ENCODE results near the gene SAC3D1. TPM values are rescaled to one million over a fixed set of nuclear protein-coding genes. Genes with fewer than 3 reads are reported as not detected.
A peak's percentile ranks its signal among the peaks of the same experiment; 100 is the strongest.

The SAC3D1 gene
- total and polyA plus RNA-seq, 9 of the 15 experiments (the other 6 are each of a cell fraction or from before 2014, with no cell fraction given), result 0.20 to 35.2 (median 5.8) TPM

DNA sequence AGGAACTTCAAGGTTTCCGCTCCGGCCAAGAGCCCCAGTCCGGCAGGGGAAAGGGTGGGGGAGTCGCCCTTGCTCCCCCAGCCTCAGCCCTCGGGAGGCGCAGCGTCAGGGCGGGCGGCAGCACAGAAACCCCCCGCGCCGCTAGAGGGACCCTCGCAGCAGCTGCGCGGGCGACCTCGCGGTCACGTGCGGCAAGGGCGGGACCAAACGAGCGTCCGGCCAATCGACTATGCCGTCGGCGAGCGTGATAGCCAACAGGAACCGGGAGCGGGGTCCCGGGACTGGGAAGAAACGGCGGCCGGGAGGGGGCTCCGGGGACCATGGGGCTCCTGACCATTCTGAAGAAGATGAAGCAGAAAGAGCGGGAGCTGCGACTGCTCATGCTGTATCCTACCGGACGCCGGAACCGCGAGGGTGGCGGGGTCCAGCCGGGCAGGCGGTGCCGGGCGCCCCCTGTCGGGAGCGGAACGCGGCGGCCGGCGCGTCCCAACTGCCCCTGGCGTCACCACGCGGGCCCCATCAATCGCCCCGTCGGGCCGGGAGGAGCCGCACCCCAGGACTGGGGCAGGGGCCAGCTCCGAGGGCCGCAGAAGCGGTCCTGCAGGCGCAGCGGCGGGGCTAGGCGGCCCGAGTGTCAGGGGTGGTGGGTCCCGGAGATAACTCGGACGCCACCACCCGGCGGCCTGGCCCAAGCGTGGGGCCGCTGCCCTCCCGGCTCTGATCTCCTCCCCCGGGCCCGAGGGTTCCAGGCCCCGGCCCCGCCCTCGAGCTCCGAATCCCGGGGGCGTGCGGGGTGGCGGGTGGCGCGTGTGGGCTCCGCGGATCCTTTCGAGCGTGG, 26.9 kb upstream of the SAC3D1 start, which contains the start of gene ARL2 (continued):
- TF ChIP-seq, protein P1, sequence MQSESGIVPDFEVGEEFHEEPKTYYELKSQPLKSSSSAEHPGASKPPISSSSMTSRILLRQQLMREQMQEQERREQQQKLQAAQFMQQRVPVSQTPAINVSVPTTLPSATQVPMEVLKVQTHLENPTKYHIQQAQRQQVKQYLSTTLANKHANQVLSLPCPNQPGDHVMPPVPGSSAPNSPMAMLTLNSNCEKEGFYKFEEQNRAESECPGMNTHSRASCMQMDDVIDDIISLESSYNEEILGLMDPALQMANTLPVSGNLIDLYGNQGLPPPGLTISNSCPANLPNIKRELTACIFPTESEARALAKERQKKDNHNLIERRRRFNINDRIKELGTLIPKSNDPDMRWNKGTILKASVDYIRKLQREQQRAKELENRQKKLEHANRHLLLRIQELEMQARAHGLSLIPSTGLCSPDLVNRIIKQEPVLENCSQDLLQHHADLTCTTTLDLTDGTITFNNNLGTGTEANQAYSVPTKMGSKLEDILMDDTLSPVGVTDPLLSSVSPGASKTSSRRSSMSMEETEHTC (IDR thresholded peaks at IDR 0.05), result peak; percentile 63; the same call in 1 of the 2 replicates
- TF ChIP-seq CREB1 (IDR thresholded peaks at IDR 0.05), result no peak; the same call in 1 of the 2 replicates
- TF ChIP-seq CREB1 (CRISPR knock-in tag; IDR thresholded peaks at IDR 0.05), result peak; percentile 89
- TF ChIP-seq COPS2 (conservative IDR thresholded peaks at IDR 0.05), result no peak
- TF ChIP-seq ZNF184 (CRISPR knock-in tag; IDR thresholded peaks at IDR 0.05), result no peak
- TF ChIP-seq NFRKB (IDR thresholded peaks at IDR 0.05; ENCODE audit: low read depth), result 0 out of 2 replicates have a peak, but pooled peaks have one; percentile 11
- TF ChIP-seq ZBTB8A (IDR thresholded peaks at IDR 0.05; ENCODE audit: partially characterized antibody), result no peak
- peak in 1 of 2 experiments; percentile 59; a peak in 2 of 4 replicates for TF ChIP-seq RCOR1 (IDR thresholded peaks at IDR 0.05; ENCODE audit: borderline replicate concordance in 1 of 2, low read depth in 2 of 2, low read length in 2 of 2)
- TF ChIP-seq ZNF584 (CRISPR knock-in tag; IDR thresholded peaks at IDR 0.05; ENCODE audit: low read depth), result 0 out of 2 replicates have a peak, but pooled peaks have one; percentile 14
- peak in 1 of 2 experiments; percentile 34; a peak in 2 of 4 replicates for TF ChIP-seq RAD21 (CRISPR knock-in tag; conservative IDR thresholded peaks at IDR 0.05 in 1 of 2, IDR thresholded peaks at IDR 0.05 in 1 of 2)
- peak; percentile 65 for TF ChIP-seq FIP1L1 (IDR thresholded peaks at IDR 0.05; ENCODE audit: low read depth, low read length, poor library complexity, severe bottlenecking)
- no peak for TF ChIP-seq NFATC3 (IDR thresholded peaks at IDR 0.05)
- TF ChIP-seq ZNF695 (CRISPR knock-in tag; IDR thresholded peaks at IDR 0.05), result no peak
- peak; percentile 83 for TF ChIP-seq RBM25 (IDR thresholded peaks at IDR 0.05; ENCODE audit: low read depth, low read length, severe bottlenecking)
- TF ChIP-seq, protein P2, sequence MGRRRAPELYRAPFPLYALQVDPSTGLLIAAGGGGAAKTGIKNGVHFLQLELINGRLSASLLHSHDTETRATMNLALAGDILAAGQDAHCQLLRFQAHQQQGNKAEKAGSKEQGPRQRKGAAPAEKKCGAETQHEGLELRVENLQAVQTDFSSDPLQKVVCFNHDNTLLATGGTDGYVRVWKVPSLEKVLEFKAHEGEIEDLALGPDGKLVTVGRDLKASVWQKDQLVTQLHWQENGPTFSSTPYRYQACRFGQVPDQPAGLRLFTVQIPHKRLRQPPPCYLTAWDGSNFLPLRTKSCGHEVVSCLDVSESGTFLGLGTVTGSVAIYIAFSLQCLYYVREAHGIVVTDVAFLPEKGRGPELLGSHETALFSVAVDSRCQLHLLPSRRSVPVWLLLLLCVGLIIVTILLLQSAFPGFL (CRISPR knock-in tag; IDR thresholded peaks at IDR 0.05), result no peak; the same call in 1 of the 2 replicates
- no peak for TF ChIP-seq PHB2 (IDR thresholded peaks at IDR 0.05; ENCODE audit: low read depth)
- no peak for TF ChIP-seq RBM34 (IDR thresholded peaks at IDR 0.05; ENCODE audit: borderline replicate concordance, insufficient read depth, low read length)
- no peak for TF ChIP-seq ZC3H8 (IDR thresholded peaks at IDR 0.05)
- TF ChIP-seq, protein P3, sequence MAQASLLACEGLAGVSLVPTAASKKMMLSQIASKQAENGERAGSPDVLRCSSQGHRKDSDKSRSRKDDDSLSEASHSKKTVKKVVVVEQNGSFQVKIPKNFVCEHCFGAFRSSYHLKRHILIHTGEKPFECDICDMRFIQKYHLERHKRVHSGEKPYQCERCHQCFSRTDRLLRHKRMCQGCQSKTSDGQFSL (CRISPR knock-in tag; IDR thresholded peaks at IDR 0.05), result peak; percentile 31
- TF ChIP-seq, protein P3 (tag; IDR thresholded peaks at IDR 0.05), result peak in 1 of 2 experiments; percentile 85; a peak in 2 of 4 replicates
- TF ChIP-seq MTA3 (IDR thresholded peaks at IDR 0.05; ENCODE audit: borderline replicate concordance), result peak; percentile 64; the same call in 1 of the 2 replicates
- peak; percentile 42 for TF ChIP-seq POLR2B (IDR thresholded peaks at IDR 0.05; ENCODE audit: low read depth, partially characterized antibody)
- 0 out of 2 replicates have a peak, but pooled peaks have one; percentile 1 for TF ChIP-seq RBM14 (IDR thresholded peaks at IDR 0.05; ENCODE audit: borderline replicate concordance, insufficient read depth, low read depth, low read length)
